GM18870 (cell line): ENCODE measurements around the gene PLXNB2.

Experiments
- ATAC-seq: cut with Tn5 transposase; IDR thresholded peaks from one replicate; pipeline ENCODE4 v1.9.1; 2021; ENCODE audit warnings: moderate library complexity; ENCODE audit not compliant: unreplicated experiment

The PLXNB2 gene

DNA sequence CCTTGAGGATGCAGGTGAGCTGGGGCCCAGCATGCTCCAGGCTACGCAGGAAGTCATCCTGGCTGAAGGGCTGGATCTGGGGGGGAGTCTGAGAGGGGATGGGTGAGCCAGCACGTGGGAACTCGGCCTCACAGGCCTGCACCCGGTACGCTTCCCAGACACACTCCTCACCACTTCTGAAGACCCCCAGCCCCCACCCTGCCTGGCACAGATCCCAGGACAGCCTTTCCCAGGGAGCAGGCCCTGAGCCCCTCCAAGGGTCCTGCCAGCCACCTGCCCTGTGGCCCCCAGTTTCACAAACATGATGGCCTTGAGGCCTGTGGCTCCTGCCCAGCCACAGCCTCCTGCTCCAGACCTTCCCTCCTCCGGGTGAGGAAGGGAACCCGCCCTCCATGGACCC, 5.6 kb upstream of the PLXNB2 start:
- ATAC-seq = no peak

DNA sequence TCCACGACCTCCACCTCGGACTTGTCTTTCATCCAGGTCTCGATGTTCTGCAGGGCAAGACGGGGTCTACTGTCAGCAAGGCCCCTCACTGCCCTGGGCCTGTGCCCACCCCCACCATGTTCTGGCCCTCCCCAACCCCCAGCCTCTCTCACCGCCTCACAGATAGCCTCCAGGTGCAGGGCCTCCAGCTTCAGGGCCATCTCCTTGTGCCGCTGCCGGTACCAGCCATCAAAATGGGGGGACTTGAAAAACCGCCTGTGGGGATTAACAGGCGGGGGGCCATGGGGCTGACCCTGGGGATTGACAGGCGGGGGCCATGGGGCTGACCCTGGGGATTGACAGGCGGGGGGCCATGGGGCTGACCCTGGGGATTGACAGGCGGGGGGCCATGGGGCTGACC, 4.9 kb upstream of the PLXNB2 start:
- no peak for ATAC-seq

DNA sequence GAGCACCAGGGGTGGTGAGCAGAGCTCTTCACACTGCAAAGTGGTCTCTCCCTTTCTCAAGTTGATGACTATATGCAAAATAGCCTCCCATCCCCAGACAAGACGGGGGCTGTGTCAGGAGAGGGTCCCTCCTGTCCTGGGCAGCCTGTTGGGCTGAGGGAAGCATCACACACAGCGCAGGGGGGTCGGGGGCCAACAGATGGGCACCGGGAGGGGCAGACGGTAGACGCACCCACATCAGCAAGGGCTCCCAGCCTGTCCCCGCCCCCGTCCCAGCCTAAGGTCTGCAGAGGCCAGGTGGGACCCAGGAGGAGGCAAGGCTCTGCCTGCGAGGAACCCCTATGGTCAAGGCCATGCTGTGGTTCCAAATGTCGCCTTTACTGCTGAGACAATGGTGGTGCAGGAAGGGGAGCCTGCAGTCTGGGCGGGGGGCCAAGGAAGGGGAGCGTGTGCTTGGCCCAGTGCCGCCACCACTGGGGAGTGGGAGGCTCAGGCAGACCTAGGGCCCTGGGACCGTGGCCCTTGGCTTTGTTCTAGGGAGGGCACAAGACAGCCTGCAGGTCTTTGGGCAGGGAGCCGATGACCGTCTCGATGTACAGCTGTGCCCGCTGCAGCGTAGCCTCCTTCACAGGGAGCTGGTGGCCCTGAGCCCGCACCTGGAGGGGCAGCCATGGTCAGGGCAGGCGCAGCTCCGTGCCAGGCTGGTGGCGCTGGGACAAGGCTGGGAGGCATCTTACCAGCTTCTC, 4.3 kb upstream of the PLXNB2 start:
- no peak for ATAC-seq

DNA sequence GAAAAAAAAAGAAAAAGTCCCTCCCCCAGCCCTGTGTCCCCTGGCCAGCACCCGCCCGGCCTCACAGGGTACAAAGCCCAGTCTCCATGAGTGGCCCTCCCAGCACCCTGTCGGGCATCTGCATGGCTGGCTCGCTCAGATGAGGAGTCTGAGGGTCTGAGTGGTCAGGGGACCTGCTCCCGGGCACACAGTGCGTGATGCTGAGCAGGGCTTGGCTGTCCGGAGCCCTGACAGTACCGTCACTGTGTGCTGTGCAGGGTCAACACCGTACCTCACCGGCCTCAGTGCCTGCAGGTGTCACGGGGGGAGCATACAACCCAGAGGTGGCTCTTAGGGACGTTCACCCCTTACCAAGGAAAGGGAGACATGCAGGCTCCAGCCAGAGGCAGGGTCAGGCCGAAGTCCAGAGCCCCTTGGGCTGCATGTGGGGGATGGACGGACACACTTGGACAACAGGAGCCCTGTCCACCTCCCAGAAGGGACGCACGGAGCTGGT, 3.6 kb upstream of the PLXNB2 start:
- no peak for ATAC-seq

DNA sequence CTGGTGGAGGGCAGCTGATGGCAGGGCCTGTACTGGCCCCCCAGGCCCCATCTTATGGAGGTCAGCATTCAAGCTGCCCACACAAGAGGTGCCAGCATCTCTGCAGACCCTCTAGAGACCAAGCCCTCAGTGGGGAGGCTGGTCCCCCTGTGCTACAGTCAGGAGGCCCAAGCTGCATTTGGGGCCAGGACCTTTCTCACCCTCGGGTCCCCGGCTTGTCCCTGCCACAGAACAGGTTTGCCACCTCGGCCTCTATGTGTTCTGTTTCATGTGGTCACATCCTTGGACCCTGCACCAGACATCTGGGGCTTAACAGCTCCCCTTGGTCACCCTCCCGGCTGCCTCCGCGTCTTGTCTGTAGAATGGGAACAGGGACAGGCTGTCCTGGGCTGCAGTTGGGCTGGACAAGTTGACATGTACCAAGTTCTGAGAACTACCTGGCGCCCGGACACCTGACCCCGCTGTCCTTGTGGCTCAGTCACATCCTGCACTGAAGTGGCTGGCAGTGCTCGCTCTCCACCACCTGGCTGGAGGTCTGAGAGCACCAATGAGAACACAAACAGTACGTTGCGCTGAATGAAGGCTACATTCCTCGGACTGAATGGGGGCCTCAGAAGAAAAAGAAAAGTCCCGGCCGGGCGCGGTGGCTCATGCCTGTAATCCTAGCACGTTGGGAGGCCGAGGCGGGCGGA, 2.7 kb upstream of the PLXNB2 start:
- ATAC-seq = no peak

DNA sequence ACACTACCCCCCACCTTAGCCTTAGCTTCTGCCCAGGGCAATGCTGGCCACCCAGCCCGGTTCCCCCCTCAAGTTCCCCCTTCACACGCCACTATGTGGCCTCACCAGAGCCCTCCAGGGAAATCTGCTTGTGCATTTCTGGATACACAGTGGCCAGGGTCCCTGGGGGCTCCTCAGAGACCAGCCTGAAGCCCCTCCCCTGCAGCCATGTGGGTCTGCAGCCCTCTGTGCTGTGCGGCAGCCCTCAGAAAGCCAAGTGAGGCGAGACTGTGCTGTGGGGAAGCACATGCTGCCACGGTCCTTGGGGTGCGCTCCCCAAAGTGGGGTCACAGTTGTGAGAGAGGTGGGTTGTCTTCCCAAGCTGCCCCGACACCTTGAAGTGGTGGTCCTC, 2.1 kb upstream of the PLXNB2 start:
- ATAC-seq = no peak

DNA sequence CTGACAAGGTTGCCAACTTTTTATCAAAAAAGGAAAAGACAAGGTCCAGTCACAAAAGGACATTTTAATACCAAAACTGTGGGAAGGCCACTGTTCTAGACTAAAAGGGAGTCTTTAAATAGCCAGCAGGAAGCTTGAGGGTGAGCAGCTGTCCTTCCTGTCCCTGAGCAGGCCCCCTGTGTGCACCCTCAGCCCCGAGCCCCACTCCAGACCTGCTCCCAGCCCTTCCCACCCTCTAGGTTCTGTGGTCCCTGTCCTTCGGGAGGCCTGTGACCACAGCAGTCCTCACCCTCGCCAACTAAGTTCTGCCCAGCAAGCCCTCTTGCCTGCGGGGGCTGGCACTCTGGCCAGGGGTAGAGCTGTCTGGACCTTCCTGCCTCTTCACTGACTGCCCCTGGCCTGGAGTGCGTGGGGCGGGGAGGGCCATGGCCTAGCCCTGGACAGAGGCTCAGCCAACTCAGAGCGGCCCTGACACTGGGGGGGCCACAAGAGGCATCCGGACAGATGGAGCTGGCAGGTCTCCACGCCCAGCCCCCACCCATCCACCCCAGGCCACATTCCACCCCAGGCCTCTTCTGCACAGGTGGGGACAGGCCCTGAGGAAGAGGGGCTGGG, 1.6 kb upstream of the PLXNB2 start:
- no peak for ATAC-seq

DNA sequence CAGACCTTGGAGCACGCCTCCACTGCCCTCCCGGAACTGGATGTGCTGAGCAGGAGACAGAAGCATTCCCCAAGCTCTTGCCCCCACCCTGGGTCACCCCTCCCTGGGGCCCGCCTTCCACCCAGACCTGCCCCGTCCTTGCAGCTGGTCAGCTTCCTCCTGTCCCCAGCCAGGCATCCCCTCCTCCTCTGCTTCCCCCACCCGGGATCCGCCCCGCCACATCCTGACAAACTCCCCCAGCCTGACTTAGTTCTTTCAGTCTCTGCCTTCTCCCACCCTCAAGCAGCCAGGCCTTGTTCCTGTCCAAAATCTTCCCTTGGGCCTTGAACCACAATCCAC, 1.1 kb upstream of the PLXNB2 start:
- ATAC-seq = no peak

DNA sequence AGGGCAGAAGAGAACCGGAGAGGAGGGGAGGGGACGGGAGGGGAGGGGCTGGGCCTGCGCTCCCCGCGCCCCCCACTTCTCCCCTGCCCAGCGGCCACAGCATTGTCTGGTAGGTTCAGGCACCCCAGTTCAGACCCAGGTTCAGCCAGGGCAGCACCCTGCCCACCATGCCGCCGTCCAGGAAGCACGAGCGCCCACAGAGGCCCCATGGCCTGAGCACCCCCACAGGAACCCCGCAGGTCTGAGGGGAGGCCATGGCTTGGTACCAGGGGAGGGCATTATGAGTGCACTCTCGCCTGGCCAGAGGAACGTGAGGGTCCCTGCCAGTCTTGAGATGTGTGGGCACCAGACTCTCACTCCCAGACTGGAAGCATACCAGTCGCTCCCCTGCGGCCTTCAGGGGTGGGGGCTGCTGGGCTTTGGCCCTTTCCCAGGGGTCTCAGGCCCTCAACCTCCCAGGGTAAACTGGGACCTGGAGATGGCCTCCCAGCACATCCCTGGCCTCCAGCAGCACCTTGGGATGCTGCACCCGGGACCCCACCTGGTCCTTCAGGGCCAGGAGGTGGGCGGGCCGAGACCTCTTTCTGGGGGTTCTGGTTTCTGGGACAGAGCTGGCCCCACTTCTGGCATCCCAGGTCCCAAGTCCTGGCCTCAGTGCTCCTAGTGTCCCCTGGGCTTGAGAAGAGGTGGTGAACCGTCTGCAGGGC, 597 bp upstream of the PLXNB2 start:
- ATAC-seq = no peak

DNA sequence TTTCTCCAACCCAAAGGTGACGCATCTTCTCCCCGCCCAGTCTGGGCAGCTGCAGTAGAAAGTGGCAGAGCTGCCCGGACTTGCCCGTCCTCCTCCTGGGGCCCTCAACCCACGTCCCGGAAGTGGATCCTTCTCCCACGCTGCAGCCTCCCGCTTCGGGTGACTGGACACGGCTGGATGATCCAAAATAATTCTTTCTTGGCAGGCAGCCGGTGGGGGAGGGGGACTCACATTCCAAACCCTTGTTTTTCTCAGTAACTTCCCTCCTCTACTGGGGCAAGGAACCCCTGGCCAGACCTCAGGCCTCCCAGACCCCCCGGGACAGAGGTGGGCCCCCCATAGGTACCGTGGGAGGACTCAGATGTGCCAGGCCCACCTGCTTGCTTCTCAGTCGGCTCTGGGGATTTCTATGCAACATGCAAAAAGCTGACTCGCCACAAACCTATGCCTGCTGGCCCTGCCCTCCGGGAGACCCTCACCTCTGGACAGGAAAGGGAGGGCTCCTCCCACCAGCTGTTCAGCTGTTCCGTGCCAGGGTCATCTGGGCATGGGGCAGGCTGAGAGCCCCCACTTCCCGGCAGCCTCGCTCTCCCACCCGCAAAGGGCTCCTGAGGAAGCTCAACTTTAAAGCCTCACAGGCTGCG, 1.4 kb downstream of the PLXNB2 start:
- ATAC-seq = no peak

DNA sequence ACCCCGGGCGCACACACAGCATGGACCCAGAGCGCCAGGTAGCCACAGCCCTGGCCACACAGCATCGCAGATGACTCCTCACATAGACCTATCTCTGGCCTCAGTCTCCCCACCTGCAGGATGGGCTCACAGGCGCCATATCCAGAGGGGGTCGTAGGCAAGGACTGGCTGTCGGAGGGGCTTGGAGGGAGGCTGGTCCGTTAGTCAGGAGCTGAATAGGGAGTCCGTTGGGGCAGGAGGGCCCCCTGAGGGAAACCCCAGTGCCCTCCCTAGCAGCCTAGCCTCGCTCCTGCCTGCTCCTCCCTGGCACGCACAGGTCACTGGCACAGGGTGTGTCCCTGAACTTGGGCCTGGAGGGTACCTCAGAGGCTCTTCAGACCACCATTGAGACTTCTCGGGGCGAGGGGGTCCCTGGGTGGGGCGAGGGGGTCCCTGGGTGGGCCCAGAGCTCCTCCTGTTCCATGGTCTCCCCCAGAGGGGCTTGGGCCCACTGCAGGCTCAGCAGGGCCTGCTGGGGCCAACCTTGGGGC, 2.0 kb downstream of the PLXNB2 start:
- ATAC-seq = no peak

DNA sequence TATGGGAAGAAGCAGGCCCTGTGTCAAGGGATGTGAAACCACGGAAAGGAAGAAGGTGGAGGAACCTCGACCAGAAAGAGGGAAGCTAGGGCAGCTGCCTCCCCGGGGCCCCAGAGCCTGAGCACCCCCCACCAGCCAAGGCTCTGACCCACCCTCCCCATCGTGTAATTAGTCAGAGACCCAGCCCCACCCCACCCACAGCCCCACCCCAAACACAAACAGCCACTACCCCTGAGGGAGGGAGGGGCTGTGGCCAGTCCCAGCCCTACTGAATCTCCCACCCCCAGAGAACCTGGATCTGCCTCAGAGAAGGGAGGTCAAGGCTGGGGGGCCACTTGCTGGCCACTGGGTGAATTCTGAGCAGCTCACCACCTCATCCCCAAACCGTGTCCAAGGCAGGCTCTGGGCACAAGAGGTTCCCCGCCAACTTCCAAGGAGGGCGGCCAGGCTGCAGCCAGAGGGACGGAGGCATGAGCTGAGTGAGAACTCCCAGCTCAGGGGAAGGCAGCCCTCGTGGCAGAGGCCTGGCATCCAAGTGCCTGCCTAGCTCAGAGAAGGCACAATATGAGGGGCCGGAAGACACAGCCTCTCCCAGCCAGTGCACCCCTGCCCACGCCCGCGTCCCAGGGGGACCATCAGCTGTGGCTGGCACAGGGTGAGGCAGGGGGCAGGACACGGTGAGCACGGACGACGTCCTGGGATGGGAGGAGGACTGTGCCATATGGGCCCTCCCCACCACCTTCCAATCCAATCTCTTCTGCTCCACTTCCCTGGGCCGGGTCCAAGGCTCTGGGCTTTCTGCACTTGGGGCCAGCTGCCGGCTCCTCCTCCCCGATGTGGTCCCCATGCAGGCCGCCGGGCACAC, 2.7 kb downstream of the PLXNB2 start:
- no peak for ATAC-seq

DNA sequence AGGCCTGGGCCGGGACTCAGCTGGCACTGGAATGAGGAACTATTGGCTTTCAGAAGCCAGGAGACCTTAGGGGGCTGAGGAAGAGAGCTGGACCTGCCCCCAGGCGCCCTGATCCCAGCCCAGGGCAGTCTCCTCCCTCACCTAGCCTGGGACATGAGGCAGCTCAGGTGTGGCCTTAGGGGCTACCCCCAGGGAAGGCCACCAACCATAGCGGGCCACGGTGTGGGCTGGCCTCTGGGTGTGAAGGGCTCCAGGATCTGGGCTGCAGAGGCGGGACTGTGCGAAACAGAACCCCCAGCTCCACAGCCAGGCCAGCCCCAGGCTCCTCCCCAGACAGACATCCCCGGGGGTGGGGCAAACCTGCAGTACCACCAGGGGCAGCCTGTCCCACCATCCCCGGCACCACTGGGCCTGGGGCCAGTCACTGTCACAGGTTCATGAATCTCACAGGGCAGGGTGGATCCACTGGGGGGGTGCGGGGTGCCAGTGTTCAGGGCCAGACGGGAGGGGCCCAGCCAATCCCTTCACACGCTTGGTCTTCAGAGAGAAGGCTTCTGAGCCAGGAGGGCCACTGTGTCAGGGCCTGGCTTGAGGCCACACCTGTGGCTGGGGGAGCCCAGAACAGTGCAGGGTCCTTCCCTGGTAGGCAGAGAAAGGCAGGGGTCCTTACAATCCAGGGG, 3.5 kb downstream of the PLXNB2 start:
- no peak for ATAC-seq

DNA sequence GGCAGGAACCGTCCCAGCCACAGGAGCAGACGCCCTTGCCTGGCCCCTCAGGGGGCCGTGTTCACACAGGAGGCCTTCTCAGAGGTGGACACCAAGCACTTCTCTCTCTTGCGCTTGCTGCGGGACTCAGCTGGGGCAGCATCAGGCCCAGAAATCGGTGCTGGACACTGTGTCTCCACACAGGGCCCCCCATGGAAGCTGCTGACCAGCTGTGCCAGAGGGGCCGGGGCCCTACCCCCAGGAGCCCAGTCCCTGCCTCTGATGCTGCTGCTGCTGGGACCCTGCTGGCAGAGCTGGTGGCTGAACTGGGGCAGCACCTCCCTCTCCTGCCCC, 4.0 kb downstream of the PLXNB2 start:
- no peak for ATAC-seq

DNA sequence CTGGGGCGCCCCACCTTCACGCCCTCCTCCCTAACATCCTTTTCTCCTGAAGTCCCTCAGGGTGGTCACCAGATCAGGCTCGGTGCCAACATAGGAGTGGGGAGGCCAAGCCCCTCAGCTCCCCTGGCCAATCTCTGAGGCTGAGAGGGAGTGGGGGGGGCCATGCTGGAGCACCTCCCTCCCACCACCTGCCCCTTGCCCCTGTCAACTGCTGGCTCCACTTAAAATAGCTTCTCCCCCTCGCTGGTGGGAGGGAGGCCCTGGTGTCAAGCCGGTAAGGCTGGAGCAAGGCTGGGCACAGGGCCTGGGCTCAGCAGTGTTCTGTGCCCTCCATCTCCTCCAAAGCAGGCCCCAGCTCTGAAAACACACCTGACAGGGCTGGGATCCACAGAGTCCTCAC, 4.9 kb downstream of the PLXNB2 start:
- no peak for ATAC-seq

DNA sequence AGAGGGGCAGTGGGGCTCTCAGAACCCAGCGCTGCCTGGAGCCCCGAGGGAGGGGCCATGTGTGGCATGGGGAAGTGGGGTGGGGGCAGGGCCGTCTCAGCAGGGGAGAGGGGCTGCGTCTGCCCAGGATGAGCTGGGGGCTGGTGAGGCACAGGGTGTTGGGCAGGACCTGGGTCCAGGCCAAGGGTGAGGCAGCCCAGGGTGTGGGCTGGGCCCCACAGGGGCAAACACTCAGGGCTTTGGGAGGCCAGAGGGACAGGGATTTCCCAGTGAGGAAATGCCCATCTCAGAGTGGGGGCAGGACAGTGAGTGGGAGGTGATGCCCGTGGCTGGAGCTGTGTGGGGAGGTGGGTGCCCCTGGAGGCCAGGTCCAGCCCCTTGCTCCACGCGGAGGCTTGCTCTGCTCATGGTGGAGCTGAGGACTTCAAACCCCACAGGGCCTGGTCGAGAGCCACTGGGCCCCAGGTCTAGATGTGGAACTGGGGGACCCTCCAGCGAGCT, 5.4 kb downstream of the PLXNB2 start:
- no peak for ATAC-seq

DNA sequence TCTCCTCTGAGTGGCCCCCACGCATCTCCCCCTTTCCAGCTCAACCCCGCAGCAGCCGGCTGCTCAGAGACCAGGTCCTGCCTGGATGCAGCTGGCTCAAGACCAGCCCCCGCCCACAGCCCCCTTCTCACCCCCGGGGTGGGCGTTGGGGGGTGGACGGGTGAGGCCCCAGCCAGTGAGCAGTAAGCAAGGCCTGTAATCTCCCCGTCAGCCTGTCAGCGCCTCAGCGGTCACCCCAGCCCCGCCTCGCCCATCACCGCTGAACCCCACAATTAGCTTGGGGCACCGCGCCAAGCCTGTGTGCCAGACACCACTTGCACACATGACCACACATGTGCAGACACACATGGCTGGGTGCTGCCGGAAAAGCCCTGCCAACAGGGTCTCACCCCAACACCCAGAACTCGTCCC, 5.9 kb downstream of the PLXNB2 start:
- ATAC-seq = no peak

DNA sequence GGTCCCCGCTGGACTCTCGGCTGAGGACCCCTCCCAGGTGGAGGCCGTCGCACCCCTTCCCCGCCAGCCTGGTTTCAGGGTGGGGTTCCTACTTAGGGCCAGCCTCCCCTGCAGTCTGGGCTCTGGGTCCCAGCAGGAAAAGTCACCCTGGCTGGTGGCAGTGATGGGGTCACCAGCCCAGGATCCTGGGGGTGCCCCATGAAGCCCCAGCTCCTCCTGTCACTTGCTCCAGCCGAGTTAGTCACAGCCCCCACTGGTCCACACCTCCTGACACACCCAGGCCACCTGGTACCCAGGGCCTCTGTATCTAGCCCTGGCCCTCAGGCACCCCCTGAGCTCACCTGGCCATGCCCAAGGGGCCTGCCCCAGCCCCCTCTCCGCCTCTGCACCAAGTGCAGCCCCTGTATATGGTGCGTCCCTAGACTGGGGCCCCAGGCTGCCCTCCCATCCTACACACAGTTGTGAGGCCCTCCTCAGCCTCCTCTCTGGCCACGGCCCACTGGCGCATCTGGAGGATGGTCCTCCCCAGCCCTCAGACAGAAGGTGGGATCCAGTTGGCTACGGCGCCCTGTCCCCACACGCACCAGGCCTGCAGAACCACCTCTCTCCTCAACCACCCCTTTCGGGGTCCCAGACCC, 6.7 kb downstream of the PLXNB2 start:
- ATAC-seq = no peak
